Stimulated activated CD4-positive, alpha-beta T cell treated with anti-CD3 and anti-CD28 coated beads, TNF-alpha, amount 100 ng/mL, for 4 hours (primary cell): ENCODE measurements around the gene AZIN2.
"Not testable (repeated sequence)": the region's sequence is repeated elsewhere in the genome, so short reads cannot be mapped to it uniquely, and the experiment has no call there.

Source experiments
- DNase-seq, 3 experiments: peaks; one replicate each; pipeline ENCODE4 v3.0.0-alpha.2; 2020; ENCODE audit warnings: low read depth in 3 of 3

Gene AZIN2

DNA sequence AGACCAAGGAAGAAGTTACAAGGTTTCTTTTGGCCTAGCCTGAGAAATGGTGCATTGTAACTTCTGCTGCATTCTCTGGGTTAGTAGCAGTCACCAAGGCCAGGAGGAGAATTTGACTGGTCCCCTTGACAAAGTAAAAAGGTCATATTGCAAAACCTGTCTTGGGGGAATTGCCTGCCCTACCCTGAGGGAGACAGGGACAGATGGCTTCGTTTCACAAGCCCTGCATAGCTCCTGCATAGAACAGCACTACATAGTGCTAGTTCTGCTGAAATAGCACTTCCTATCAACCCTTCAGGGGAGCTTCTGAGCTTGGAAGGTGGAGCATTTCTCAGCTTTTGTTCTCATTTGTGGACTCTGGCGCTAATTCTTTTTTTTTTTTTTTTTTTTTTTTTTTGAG, 23.9 kb upstream of the AZIN2 start:
- no peak for DNase-seq

DNA sequence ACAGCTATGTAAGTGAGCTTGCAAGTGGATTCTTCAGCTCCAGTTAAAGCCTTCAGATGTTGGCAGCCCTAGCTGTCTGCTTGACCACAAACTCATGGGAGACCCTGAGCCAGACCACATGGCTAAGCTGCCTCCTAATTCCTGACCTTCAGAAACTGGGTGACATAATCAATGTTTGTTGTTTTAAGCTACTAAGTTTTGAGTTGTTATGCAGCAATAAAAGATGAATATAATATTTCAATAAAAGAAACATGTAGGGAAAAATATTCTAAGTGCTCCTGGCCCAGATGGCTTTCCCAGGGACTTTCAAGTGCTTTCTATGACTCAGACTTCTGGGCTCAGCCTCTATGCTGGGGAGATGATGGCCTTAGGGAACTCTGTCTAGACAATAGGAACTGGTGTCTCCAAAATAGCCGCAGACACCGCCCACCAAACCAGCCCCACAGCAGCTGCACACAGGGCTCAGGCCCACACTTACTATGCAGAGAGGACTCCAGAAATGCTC, 20.3 kb upstream of the AZIN2 start:
- no peak for DNase-seq

DNA sequence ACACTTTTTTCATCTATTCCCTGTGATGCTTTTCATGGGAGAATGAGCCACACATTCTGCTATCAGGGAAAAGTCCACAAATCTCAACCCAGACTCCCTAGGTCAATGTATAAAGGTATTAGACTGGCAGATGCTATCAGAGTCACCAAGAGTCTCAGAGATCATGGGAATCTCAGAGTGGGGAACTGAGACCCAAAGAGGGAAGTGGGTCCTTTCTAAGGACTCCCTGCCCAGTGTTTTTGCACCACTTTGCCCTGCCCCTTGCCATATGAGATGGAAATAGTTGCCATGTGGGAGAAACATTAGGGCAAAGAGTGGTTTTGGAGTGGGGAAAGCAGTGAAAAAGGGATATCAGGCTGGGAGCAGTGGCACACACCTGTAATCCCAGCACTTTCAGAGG, 19.1 kb upstream of the AZIN2 start:
- DNase-seq: no peak

DNA sequence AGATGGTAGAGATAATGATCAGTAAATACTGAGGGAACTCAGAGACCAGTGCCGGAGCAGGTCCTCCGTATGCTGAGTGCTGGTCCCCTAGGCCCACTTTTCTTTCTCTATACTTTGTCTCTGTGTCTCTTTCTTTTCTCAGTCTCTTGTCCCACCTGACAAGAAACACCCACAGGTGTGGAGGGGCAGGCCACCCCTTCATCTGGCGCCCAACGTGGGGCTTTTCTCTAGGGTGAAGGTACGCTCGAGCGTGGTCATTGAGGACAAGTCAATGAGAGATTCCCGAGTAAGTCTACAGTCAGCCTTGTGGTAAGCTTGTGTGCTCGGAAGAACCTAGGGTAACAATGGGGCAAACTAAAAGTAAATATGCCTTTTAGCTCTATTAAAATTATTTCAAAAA, 16.7 kb upstream of the AZIN2 start:
- not testable (repeated sequence) for DNase-seq

DNA sequence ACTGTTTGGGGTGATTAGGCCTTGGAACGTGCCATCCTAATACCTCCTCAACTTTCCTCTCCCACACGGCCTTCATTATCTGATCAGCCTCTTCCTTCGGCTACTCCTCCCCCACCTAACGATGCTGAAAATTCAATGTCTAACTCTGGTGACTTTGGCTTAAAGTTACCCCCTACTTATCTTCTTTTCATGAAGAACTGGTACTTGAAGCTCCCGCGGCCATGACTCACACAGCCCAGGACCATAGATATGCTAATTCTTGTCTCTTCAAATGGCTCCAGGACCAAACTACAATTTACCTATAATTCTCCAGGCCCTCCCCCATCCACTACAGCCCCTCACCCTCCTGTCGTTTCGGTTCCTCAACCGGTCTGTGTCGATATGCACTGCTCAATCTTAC, 15.7 kb upstream of the AZIN2 start:
- DNase-seq: no peak

DNA sequence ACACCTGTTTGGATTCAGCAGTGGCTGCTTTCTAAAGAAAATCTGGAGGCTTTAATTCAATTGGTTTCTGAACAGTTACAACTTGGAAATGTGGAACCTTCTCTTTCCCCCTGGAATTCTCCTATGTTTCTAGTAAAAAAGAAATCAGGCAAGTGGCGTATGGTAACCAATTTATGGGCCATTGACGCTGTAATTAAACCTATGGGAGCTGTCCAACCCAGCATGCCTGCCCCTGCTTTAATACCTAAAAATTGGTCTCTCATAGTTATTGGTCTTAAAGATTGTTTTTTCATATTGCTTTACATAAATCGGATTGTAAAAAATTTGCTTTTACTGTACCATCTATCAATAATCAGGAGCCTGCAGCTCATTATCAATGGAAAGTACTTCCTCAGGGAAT, 14.5 kb upstream of the AZIN2 start:
- DNase-seq: not testable (repeated sequence)

DNA sequence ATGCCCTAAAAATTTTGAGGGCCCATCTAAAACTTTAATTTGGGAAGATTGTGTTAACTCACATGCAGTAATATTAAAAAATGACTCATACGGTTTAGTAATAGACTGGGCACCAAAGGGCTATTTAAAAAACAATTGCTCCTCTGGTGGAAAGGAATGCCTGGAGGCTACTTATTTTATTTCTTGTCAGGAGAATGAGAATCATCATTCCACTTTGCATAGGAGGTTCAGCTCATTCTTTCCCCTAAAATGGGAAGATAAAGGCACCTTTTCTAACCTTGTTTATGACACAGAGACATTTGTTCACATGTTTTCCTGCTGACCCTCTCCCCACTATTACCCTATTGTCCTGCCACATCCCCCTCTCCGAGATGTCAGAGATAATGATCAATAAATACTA, 12.8 kb upstream of the AZIN2 start:
- not testable (repeated sequence) for DNase-seq

DNA sequence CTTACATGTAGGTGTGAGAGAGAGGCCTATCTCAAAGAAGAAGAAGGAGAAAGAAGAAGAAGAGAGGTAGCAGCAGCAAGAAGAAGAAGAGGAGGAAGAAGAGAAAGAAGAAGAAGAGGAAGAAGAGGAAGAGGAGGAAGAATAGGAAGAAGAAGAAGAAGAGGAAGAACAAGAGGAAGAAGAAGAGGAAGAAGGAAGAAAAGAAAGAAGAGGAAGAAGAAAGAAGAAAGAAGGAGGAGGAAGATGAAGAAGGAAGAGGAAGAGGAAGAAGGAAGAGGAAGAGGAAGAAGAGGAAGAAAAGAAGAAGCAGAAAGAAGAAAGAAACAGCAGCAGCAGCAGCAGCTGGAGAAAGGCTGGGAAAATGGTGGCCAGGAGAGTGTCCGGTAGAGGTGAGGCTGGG, 10.3 kb upstream of the AZIN2 start:
- DNase-seq: no peak

DNA sequence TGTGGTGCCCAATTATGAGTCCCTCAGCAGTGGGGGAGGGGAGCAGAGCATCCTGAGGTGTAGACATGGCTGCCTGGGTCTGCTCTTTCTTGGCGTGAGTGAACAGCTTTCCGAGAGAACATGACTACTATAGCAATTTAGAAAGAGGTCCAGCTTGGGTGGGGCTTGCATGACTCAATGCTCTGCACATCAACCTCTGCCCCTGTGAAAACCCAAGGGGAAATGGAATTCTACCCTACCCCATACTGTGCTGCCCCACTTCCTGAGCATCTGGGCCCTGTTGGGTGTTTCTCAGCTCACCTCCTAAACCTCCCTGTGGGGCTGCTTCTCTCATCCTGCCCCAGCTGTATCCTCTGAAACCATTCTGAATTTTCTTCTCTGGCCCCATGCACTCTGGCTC, 8.2 kb upstream of the AZIN2 start:
- no peak for DNase-seq

DNA sequence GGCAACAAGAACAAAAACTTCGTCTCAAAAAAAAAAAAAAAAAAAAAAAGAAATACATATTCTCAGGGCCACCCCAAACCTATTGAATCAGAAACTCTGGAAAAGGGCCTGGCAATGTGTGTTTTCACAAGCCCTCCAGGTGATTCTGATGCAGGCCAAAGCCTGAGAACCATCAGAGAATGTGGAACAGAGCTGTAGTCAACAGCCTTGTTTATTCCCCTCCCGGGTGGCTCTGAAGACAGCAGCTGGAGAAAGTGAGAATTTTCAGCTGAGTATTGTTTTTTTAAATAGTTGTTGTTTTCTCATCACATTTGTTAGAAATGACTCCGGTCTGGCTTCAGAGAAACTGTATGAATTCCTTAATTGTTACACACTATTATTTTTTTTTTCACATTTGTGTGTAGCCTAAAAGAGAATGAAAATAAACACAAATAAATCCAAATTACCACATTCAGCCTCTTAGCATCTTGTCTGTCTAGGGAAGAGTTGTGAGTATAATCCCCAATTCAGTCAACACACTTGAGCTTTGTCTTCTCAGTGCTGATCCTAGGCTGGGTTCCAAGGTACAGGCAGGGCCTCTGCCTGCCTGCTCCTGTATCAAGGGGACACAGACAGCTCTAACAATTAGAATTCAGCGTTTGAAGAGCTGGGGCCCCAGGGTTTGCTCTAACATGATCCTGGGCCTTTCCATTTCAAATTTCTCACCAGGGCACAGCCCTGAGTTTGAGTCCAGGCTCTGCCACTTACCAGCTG, 6.6 kb upstream of the AZIN2 start:
- DNase-seq: no peak

DNA sequence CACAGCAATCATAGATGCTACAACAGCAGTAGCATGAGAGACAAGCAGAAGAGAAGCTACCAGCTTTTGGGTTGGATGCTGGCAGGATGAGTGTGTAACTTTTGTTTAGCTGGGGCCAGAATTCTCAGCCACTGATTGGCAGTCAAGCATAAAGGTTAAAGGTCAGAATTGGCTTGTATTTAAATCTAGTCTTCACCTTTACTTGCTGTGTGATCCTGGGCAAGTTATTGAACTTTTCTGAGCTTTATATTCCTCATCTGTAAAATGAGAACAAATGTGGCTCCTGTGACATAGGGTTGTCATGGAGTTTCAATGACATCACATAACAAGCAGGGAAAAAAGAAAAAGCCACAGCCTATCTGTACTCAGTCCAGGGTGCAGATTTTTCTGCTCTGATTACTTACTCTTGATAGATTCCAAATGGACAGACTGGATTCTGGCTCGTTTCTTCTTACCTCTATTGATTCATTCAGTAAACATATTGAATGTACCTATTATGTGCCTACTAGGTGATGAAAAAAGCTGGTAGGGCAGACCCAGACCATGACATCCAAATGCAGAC, 2.8 kb upstream of the AZIN2 start:
- DNase-seq: no peak

DNA sequence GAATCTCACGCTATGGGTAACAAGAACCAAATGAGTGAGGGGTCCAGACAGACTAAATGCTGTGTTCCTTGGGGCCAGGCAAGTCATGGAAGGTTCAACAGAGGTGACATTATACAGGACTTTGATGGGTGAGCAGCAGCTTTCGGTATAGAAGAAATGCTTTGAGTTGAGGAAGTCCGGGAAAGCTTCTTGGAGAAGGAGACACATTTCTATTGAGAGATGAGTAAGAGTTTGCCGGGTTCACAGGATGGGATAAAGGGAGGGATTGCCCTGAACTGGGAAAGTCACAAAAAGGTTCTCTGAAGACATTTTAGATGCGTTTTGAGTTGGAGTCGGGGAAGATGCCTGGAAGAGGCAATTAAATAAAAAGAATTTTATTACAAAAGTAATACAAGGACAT, 580 bp upstream of the AZIN2 start:
- no peak for DNase-seq

DNA sequence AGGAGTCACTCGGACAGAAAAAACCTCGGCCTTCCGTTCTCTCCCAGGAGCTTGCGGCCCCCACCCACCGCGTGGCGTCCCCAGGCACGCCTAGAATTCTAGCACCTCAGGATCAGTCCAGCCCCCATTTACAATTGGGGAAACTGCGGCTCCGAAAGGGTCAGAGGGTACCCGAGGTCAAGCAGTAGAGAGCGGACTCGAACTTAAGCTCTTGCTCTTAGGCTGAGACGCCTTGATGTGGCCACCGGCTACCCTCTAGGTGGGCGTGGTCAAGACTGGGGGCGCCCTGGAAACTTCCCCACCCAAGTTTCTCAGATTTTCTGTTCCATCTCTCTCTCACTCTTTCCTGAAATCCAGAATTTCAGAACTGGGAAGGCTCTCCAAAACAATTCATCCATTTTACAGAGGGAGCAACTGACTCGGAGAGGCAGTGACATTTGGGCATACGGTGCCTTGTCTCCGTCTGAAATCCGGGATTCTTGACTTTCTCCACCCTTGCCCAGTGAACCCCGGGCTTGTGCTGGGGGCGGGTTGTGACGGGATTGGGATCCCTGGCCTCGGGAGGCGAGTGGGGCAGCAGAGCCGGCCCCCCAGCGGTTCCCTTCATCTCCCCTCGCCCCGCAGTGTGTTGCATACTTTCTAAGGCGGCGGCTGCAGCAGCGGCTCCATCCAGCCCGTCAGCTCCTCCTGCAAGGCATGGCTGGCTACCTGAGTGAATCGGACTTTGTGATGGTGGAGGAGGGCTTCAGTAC, 777 bp downstream of the AZIN2 start:
- DNase-seq: no peak

DNA sequence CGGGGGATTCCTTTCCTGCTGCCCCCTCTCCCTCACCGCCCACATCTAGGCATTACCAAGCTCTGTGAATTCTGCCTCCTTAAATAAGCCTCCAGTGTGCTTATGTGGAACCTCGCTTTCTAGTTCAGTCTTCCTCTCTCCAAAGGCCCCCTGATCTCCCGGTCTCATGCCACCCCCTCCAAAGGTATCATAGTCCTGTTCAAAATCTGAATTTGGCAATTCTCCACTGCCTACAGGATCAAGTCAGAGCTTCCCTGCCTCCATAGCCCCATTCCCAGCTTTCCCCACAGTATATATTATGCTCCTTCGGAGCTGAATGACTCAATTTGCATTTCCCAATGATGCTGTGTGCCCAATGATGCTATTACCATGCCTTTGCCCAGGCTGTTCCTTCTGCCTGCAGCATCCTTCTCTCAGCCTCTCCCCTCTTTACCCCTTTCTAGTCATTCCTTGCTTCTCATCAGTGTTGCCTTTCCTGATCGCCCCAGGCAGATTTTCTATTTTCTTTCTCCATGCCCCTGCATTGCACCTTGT, 1.7 kb downstream of the AZIN2 start:
- DNase-seq: no peak

DNA sequence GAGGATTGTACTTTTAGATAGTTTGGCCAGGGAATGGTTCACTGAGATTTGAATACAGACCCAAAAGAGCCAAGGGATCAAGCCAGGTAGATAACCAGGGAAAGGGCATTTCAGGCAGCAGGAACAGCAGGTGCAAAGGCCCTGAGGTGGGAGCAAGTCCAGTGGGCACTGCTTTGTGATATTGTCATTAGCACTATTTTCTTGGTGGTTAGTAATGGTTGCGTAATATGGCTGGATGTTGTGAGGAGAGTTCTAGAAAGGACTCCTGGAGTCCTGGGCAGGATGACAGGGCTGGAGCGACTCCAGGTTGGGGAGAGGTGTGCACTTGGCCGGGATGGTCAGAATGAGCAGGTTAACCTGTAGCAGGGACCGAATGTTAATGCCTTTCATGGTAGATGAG, 4.4 kb downstream of the AZIN2 start:
- DNase-seq: no peak

DNA sequence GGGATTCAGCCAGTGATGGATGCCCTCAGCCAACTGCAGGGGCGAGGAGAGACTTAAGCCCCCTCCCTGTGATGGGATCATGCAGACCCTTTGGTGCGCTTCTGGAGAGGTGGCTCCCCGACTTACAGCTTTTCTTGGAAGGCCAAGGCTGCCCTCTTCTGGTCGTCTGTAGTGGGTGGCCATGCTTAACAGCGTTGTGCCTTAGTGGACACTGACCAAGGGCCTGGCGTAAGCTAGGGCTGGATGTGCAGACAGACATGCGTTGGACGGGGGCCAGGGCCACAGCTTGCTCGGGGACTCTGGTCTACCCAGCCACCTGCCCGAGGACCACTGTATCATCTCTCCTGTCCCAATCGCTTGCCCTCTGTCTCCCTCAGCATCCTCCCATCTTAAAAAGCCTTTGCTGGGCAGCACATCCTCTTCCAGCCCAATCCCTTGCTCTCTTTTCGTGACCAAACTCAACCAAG, 5.5 kb downstream of the AZIN2 start:
- peak in 1 of 3 experiments; percentile 19 for DNase-seq

DNA sequence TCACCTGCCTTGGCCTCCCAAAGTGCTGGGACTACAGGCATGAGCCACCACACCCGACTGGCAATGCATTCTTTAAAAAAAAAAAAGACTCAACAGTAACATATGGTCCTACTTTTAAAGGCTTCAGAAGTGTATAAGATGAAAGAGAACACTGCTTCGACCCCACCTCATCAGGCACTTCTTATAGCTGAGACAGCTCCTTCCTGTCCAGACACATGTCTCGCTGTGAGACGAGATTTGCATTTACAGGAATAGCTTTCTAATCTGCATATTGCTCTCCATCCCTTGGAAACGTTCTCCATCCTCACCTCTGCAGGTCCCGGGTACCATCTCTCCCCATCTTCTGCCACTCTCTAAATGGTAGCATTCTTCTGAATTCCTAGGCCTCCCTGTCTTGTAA, 6.7 kb downstream of the AZIN2 start:
- no peak for DNase-seq

DNA sequence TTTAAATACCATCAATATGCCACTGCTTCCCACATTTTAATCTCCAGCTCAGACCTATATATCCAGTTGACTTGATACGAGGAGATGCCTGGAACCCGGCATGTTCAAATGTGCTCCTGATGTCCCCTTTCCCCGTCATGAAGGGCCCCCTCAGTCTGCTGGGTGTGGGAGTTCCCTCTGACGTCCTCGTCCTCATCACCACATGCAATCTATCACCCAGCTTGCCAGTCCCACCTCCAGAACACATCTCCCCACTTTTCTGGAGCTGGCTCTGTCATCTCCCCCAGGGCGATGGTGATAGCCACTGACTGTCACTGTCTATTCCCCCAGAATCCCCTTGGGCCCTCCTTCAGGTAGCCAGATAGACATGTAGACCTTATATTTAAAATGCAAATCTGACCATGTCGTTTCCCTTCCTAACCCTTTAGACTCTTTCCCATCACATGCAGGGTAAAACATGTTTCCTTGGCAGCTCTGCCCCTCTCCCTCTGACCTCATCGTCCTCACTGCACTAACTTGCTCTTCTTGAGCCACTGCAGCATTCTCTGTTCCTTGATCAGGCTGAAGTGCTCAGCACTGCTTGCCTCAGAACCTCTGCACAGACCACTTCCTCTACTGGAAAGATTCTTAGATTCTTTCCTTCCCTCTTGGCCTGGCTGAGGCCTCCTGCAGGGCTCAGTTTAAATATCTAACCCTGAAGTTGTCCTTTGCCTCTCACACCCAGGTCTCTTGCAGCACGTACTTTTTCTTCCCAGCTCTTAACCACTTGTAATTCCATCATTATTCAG, 7.4 kb downstream of the AZIN2 start:
- no peak for DNase-seq

DNA sequence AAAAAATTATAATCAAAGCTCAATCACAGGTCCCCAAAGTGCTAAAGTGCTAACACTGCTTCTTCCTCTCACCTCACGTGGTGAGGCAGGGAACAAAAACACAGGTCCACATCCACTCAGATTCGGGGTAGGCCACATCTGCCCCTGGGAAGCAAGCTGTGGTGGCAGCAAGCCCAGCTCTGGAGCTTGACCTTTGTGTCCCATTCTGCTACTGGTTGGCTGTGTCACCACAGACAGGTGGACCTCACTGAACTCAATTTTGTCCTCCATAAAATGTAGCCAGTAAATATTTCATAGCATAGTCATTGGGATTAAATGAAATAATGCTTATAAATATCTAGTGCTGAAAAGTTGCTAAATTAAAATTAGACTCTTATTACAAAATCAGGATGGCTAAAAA, 8.5 kb downstream of the AZIN2 start:
- DNase-seq: no peak

DNA sequence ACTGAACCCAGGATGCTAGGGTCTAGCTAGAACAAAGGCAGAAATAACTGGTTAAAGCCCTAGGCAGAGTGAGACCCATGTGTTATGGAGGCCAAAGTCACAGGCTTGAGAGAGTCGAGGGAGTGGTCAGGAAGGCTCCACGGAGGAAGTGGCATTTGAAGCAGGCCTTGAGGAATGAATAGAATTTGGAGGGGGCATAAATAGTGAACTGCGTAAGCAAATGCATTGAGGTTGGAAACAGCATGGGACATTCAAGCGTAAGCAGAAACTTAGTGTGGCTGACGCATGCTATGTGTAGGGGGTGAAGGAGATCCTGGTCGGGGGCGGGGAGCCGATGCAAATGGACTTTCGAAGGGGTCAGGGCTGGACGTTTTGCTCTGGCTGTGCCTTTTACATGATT, 11.5 kb downstream of the AZIN2 start:
- DNase-seq: no peak

DNA sequence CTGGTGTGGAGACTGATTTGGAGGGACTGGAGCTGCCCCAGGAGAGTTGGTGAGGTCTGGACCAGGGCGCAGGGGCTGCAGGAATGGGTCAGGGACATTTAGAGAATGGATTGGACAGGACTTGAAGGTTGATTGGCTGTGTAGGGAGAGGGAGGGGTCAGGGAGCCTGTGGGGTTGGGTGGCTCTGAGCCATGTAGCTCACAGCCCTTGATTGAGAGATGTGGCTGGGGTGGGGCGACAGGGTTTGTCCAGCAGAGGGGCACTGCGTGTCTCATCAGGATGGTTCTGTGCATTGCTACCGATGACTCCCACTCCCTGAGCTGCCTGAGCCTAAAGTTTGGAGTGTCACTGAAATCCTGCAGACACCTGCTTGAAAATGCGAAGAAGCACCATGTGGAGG, 12.1 kb downstream of the AZIN2 start:
- DNase-seq: no peak

DNA sequence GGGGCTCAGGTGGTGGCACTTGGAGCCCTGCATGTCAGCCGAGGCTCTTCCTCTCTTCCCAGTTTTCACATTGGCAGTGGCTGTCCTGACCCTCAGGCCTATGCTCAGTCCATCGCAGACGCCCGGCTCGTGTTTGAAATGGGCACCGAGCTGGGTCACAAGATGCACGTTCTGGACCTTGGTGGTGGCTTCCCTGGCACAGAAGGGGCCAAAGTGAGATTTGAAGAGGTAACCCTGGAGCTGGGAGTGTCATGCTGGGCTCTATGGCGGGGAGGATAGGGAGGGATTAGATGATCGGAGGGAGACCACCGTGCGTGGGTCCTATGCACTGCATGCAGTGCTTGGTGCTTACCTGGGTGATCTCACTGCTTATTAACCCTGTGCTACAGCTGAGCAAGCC, 13.5 kb downstream of the AZIN2 start:
- DNase-seq: no peak
